OCI-LY1 (cell line): Measurements from ENCODE around the gene ANXA6.

Source experiments
- EZH2 ChIP-seq: fragments of 200-600 bp; sonication (generic), shearing (Covaris generic); IDR thresholded peaks from 2 replicates; pipeline ENCODE4 v1.8.0; 2017; ENCODE audit warnings: borderline replicate concordance, mixed run types, mild to moderate bottlenecking, antibody characterized with exemption, low read length, moderate library complexity, mixed read lengths
- TF ChIP-seq, protein P1 (sequence below): fragments of 200-600 bp; sonication (generic), shearing (Covaris generic); IDR thresholded peaks from 2 replicates; pipeline ENCODE4 v1.5.1; 2017; ENCODE audit warnings: mild to moderate bottlenecking, antibody characterized with exemption, low read length, moderate library complexity, mixed read lengths

DNA sequence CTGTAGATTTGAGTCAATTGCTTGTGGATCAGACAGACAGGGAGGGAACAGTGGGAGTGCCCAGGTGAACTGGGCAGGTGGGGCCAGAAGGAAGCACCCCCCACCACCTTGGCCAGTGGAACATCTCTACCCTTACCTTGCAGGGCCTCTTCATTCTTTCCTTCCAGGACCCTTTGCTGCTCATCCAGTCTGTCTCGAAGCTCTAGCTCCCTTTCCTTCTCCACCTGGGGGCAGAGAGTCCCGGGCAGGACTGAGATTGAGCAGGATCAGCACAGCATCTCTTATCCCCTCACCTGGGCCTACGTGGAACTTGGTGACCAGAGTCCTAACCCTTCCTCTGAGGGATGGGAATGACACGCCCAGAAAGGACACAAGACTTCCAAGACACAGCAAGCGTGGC, 41.3 kb upstream of the ANXA6 start:
- TF ChIP-seq, protein P1, sequence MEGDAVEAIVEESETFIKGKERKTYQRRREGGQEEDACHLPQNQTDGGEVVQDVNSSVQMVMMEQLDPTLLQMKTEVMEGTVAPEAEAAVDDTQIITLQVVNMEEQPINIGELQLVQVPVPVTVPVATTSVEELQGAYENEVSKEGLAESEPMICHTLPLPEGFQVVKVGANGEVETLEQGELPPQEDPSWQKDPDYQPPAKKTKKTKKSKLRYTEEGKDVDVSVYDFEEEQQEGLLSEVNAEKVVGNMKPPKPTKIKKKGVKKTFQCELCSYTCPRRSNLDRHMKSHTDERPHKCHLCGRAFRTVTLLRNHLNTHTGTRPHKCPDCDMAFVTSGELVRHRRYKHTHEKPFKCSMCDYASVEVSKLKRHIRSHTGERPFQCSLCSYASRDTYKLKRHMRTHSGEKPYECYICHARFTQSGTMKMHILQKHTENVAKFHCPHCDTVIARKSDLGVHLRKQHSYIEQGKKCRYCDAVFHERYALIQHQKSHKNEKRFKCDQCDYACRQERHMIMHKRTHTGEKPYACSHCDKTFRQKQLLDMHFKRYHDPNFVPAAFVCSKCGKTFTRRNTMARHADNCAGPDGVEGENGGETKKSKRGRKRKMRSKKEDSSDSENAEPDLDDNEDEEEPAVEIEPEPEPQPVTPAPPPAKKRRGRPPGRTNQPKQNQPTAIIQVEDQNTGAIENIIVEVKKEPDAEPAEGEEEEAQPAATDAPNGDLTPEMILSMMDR, result no peak
- TF ChIP-seq EZH2, result no peak
